HL-60 (cell line): Measurements from ENCODE around the gene HOXB7.

Source experiments
- POLR2AphosphoS5 ChIP-seq: IDR thresholded peaks from 2 replicates; pipeline ENCODE4 v1.6.1; 2012; ENCODE audit warnings: low read depth
- SPI1 ChIP-seq: IDR thresholded peaks from 2 replicates; pipeline ENCODE4 v1.6.1; 2012; ENCODE audit warnings: low read depth, mild to moderate bottlenecking, borderline replicate concordance
- TF ChIP-seq, protein P1 (sequence below): IDR thresholded peaks from one replicate; pipeline ENCODE4 v1.5.1; 2011; ENCODE audit warnings: low read length, control low read depth, inconsistent platforms; ENCODE audit not compliant: insufficient read depth
- TF ChIP-seq, protein P2 (sequence below): IDR thresholded peaks from 2 replicates; pipeline ENCODE4 v1.6.1; 2012; ENCODE audit warnings: low read depth; ENCODE audit not compliant: insufficient replicate concordance

DNA sequence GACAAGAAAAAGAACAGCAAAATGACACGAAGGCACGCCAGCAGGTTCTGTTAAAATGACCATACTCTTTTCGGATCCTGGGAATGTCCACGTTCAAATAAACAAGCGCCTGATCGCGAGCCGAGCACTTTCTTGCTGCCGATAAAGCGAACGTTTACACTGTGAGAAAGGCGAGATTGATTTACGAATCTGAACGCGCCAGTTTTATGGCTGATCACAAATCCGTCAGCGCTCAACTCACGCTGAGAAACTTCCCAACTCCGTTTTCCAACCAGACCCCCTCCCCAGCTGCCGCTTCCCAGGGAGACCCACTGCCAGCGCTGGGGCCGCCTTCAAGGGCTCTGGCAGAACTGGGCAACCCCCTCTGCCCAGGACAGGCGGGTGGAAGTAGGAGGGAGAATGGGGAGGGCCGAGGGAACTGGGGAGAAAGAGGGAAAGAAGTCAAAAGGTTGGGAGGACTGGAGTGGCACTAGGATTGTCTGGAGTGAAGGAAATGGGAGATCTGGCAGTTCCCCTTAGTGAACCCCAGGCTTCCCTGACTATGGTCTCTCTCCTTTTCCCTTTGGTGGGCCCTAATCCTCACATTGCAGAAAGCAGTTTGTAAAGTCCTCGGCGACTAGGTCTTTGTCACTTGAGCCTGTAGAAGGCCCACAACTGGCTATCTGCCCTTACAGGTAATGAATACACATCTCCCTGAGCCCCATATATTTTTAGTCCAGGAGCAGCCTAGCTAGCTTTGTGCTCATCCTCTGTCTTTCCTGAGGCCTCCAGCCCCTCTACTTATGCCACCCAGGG lies 39.6 kb downstream of the HOXB7 start:
- TF ChIP-seq, protein P1, sequence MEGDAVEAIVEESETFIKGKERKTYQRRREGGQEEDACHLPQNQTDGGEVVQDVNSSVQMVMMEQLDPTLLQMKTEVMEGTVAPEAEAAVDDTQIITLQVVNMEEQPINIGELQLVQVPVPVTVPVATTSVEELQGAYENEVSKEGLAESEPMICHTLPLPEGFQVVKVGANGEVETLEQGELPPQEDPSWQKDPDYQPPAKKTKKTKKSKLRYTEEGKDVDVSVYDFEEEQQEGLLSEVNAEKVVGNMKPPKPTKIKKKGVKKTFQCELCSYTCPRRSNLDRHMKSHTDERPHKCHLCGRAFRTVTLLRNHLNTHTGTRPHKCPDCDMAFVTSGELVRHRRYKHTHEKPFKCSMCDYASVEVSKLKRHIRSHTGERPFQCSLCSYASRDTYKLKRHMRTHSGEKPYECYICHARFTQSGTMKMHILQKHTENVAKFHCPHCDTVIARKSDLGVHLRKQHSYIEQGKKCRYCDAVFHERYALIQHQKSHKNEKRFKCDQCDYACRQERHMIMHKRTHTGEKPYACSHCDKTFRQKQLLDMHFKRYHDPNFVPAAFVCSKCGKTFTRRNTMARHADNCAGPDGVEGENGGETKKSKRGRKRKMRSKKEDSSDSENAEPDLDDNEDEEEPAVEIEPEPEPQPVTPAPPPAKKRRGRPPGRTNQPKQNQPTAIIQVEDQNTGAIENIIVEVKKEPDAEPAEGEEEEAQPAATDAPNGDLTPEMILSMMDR, result no peak
- TF ChIP-seq, protein P2, sequence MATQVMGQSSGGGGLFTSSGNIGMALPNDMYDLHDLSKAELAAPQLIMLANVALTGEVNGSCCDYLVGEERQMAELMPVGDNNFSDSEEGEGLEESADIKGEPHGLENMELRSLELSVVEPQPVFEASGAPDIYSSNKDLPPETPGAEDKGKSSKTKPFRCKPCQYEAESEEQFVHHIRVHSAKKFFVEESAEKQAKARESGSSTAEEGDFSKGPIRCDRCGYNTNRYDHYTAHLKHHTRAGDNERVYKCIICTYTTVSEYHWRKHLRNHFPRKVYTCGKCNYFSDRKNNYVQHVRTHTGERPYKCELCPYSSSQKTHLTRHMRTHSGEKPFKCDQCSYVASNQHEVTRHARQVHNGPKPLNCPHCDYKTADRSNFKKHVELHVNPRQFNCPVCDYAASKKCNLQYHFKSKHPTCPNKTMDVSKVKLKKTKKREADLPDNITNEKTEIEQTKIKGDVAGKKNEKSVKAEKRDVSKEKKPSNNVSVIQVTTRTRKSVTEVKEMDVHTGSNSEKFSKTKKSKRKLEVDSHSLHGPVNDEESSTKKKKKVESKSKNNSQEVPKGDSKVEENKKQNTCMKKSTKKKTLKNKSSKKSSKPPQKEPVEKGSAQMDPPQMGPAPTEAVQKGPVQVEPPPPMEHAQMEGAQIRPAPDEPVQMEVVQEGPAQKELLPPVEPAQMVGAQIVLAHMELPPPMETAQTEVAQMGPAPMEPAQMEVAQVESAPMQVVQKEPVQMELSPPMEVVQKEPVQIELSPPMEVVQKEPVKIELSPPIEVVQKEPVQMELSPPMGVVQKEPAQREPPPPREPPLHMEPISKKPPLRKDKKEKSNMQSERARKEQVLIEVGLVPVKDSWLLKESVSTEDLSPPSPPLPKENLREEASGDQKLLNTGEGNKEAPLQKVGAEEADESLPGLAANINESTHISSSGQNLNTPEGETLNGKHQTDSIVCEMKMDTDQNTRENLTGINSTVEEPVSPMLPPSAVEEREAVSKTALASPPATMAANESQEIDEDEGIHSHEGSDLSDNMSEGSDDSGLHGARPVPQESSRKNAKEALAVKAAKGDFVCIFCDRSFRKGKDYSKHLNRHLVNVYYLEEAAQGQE, result no peak
- TF ChIP-seq POLR2AphosphoS5 (no peak), SPI1 (no peak)
